ENCODE results near the gene SIGLEC14. TPM values are rescaled to one million over a fixed set of nuclear protein-coding genes. Genes with fewer than 3 reads are reported as not detected.
"Not testable (repeated sequence)": the region's sequence is repeated elsewhere in the genome, so short reads cannot be mapped to it uniquely, and the experiment has no call there.

Gene SIGLEC14
- polyA plus RNA-seq, 5 donors, result 0.90 to 3.0 (median 2.2) TPM

DNA sequence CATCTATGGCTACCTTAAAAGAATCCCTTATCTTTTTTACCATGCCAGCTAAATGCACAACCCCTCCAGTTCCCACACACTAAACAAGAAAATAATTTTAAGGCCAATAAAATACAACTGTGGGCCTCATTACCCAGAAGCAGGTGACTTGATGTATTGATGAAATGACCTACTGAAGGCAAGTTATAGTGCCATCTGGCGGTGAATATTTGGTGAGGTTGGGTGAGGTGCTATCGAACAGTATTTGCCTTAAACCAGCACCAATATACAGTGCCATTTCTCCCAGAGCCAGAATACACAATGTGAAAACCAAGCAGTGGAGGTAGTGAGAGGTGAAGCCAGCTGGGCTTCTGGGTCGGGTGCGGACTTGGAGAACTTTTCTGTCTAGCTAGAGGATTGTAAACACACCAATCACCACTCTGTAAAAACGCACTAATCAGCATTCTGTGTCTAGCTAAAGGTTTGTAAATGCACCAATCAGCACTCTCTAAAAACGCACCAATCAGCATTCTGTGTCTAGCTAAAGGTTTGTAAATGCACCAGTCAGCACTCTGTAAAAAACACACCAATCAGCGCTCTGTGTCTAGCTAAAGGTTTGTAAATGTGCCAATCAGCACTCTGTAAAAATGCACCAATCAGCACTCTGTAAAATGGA is 29.4 kb upstream of the SIGLEC14 start:
- DNase-seq, result not testable (repeated sequence)

DNA sequence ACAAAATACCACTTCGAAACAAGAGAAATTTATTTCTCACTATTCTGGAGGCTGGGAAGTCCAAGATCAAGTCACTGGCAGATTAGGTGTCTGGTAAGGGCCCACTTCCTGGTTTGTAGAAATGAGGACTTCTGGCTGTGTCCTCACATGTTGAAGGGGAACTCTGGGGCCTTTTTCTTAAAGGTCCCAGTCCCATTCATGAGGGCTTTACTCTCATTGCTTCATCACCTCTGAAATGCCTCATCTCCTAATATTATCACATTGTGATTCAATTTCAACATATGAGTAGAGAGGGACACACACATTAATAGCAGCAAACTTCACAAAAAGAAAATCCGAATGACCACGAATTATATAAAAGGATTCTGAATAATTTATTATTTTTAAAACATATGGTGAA is 21.6 kb upstream of the SIGLEC14 start:
- no peak for DNase-seq

DNA sequence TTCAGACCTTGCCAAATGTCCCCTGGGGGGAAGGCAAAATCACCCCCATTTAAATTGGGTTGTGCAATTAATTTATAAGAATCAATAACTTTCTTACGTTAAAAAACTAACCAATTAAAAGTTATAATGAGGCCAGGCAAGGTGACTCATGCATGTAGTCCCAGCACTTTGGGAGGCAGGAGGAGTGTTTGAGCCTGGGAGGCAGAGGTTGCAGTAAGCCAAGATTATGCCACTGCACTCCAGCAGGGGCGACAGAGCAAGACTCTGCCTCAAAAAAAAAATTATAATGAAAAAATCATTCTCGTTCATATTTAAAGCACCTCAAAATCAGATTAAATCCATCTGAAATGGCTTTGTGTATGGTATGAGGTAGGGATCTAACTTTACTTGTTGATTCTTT is 18.4 kb upstream of the SIGLEC14 start:
- no peak for DNase-seq

DNA sequence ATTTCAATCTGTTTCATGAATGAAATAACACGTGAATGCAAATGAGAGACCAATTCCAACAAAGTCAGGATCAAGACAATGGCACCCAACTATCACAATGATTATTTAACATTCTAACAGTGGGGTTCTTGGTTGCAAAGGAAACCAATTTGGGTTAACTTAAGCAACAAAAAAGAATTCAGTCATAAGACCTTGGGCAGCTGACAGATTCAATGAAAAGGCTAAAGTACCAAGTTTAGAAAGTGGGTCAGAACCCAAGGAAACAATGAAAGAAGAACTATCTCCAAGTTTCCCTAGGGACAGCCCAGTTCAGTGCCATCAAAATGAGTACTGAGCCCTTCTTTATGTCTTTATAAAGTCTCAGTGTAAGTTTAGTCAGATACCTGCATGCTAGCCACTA is 17.5 kb upstream of the SIGLEC14 start:
- DNase-seq, result no peak

DNA sequence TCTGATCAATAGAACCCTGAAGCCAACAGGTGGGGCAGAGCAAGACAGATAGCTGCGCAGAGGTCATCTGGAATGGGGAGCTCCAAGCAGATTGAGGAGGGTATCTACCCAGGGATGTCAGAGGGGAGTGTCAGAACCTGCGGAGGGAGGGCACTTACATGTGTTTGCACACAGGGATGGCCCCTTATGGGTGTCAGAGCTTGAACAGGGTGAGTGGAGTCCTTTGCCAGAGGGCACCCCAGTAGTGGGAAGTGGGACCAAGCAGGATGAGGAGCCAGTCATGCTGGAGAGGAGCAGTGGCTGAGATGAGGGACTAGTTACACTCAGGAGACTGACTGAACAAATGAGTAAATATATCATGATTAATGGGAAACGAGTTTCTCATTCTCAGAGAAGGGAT is 17.0 kb upstream of the SIGLEC14 start:
- DNase-seq, result no peak

GRCh38 chr19:51660975-51661600 is 14.5 kb upstream of the SIGLEC14 start:
- DNase-seq, result peak; percentile 44 to 64

DNA sequence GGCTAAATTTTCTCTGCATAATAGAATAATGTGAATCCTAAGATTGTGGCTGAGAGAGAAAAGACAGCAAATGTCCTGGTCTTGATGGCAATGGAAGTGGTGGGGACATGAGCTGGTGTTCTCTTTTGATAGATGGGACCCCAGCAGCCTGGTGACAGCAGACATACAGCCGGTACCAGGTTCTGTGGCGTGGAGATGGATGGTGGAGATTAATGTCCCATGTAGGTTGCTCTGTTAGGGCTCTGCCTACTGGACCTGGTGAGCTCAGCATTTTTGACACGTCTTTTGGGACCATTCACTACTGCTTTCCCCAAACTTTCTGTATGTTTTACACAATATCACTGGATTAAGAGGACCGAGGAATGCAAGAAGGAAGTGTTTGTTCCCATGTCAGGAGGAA is 8.2 kb upstream of the SIGLEC14 start:
- DNase-seq, result no peak

DNA sequence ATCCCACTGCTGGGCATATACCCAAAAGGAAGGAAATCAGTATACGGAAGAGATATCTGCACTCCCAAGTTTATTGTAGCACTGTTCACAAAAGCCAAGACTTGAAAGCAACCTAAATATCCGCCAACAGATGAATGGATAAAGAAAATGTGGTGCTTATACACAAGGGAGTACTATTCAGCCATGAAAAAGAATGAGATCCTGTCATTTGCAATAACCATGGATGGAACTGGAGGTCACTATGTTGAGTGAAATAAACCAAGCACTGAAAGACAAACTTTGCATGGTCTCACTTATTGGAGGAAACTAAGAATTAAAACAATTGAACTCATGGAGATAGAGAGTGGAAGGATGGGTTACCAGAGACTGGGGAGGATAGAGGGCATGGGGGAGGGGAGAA is 6.5 kb upstream of the SIGLEC14 start:
- DNase-seq, result no peak

- DNase-seq, result no peak
Measured at GRCh38 chr19:51652266-51652665, 5.6 kb upstream of the SIGLEC14 start.

DNA sequence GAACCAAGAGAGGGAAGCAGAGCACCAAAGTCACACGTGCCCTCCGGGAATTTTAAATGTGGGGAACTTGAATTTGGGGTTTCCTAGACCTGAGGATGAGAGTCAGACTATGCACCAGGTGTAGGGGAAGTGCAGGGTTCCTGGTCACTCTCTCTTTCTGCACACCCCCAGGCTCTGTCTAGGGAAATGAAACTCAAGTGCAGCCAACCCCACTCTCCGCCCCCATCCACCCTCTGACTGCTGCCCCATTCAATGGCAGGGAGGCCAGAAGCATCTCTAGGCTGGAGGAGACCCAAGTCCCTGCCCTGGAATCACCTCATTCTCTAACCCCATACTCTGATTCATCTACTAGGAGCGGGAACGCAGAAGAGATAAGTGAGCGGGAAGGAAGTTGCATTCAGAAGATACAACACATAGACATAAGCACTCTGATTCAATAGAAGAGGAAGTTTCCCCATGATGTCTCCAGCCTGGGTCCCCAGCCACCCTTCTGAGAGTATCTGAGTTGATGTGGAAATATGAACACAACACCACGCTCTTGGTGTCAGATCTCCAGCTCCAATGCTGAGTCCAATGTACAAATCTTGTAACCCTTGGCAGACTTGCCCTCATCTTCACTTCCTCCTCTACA is 4.7 kb upstream of the SIGLEC14 start:
- DNase-seq, result no peak

- no peak for DNase-seq
Measured at GRCh38 chr19:51647318-51647717, 693 bp upstream of the SIGLEC14 start.

DNA sequence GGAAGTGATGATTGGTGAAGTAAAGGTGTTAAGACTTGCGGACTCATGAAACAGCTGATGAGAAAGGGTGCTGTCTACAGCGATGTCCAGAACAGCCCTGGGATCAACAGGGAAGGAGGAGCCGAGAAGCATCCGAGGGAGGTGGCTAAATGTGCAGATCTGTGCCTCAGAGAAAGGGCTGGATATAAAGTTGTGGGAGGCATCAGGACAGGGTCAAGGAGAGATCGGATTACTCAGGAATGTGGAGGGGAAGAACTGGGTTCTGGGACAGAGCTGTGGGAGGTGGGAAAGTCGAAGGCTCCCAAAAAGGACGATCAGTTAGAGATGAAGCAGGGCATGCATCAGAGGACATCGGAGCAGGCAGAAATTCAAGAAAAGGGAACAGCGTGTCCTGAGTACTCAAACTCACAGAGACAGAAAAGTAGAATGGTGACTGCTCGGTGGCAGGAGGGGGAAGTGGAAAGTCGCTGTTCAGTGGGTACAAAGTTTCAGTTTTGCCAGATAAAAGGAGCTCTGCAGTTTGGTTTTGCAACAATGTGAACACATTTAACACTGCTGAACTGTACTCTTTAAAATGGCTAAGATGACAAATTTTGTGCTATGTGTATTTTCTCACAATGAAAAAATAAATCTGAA is 1.9 kb downstream of the SIGLEC14 start:
- DNase-seq, result no peak

DNA sequence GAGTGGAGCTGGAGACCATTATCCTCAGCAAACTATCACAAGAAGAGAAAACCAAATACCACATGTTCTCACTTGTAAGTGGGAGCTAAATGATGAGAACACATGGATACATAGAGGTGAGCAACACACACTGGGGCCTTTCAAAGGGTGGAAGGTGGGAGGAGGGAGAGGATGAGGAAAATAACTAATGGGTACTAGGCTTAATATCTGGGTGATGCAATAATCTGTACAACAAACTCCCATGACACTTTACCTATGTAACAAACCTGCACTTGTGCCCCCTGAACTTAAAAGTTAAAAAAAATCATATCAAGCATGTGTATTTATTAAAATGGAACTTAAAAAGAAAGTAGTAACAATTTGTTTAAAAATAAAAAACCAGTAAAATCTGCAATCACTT is 5.0 kb downstream of the SIGLEC14 start:
- no peak for DNase-seq

DNA sequence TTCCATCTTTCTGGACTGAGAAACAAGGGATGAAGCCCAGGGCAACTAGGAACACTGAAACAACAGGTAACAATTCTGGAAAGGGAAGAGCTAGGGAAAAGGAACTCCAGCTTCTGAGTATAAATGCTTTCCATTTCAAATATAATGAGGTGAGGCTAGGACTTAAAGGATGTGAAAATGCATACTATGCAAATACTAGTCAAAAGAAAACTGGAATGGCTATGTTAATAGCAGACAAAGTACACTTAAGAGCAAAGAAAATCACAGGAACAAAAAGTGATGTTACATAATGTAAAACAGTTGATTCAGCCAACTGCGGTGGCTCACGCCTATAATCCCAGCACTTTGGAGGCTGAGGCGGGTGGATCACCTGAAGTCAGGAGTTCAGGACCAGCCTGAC is 6.2 kb downstream of the SIGLEC14 start:
- no peak for DNase-seq

DNA sequence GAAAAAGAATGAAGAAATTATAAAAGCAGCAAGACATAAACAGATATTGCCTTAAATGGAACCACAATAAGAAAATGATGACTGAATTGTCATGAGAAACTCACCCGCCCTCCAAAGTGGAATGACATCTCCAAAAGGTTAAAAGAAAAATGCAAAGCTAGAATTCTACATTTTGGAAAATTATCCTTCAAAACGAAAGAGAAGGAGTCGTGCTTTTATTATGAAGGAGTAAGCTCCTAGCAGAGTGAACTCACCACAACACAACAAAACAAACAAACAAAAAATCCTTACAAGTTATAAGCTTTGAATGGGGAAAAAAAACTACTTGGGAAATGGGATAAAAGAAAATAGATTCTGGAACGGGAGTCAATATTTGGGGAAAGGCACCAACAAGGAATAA is 6.7 kb downstream of the SIGLEC14 start:
- DNase-seq, result no peak

DNA sequence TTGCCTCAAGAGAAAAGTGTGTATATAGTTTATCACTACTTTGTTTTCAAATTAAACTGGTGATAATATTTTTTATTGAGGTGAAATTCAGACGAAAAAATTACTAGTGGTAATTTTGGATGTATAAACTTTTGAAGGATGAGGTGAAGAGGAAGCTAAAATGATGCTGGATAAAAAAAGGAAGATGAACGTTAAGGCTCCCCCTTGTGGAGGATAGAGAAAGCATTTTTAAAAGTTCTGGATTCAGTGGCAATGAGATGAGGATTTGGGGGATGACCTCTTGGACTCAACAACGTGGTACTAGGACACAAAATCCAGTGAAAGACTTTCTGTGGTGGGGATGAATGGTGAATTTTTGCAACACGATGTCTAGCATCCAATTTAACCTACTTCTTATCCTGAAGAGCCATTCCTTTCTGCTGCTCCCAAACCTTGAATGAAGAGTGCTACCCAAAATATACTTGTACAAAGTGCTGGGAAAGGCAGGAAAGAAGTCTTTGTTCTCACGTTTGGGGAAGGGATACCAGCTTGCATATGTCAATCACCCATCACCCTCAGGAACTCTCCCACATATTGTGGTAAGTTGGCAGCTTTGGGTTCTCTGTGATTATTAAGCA is 9.2 kb downstream of the SIGLEC14 start:
- no peak for DNase-seq

GRCh38 chr19:51632126-51632525 is 14.5 kb downstream of the SIGLEC14 start:
- DNase-seq, result no peak

GRCh38 chr19:51630315-51630714 is 16.3 kb downstream of the SIGLEC14 start, which contains the start of gene SIGLEC5:
SIGLEC5 (minus strand) TSS chr19:51630401; CDS start chr19:51630335, 66 bp downstream.
- not testable (repeated sequence) for DNase-seq

- DNase-seq, result no peak
Measured at GRCh38 chr19:51628153-51628939, 18.3 kb downstream of the SIGLEC14 start.

- DNase-seq, result no peak
Measured at GRCh38 chr19:51627491-51628138, 19.0 kb downstream of the SIGLEC14 start.

GRCh38 chr19:51626675-51627074 is 19.9 kb downstream of the SIGLEC14 start:
- DNase-seq, result no peak

Data from right lung (tissue), 5 donors.